ENCODE data around the gene ATF5. TPM values are rescaled to one million over a fixed set of nuclear protein-coding genes. Genes with fewer than 3 reads are reported as not detected.

ATF5 gene
- total and polyA plus RNA-seq, 10 of the 15 experiments (the other 5 are each of a cell fraction or from before 2014, with no cell fraction given): 9.1 to 133 (median 24.0) TPM

DNA sequence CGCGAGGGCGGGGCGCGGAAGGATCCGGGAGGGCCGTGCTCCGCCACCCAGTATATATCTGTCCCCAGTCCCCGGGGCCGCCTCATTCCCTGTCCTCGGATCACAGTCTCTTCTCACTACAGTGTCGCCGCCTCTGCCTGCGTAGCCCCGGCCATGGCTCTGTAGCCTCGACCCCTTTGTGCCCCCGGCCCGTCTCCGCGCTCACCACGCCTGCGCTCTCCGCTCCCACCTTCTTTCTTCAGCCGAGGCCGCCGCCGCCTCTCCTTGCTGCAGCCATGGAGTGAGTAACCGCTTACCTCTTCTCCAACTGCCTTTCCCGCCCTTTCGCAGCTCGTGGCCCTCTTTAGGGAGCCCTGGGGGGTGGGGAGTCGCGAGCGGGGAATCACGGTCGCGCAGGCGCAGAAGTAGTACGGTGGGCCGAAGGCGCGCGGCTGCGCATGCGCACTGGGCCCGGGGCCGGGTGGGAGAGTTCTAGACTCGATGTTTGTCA is at the start of gene ATF5, which contains the start of gene NUP62 (continued):
- TF ChIP-seq, protein P1, sequence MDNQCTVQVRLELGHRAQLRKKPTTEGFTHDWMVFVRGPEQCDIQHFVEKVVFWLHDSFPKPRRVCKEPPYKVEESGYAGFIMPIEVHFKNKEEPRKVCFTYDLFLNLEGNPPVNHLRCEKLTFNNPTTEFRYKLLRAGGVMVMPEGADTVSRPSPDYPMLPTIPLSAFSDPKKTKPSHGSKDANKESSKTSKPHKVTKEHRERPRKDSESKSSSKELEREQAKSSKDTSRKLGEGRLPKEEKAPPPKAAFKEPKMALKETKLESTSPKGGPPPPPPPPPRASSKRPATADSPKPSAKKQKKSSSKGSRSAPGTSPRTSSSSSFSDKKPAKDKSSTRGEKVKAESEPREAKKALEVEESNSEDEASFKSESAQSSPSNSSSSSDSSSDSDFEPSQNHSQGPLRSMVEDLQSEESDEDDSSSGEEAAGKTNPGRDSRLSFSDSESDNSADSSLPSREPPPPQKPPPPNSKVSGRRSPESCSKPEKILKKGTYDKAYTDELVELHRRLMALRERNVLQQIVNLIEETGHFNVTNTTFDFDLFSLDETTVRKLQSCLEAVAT (IDR thresholded peaks at IDR 0.05): peak; percentile 89
- TF ChIP-seq ZNF217 (IDR thresholded peaks at IDR 0.05) (no peak), TCF3 (IDR thresholded peaks at IDR 0.05; ENCODE audit: borderline replicate concordance, insufficient read depth, low read depth, low read length) (peak; percentile 58; the same call in 1 of the 2 replicates), CHD2 (IDR thresholded peaks at IDR 0.05; ENCODE audit: borderline replicate concordance, low read depth, low read length) (peak; percentile 88), EED (IDR thresholded peaks at IDR 0.05; ENCODE audit: low read depth) (peak; percentile 77), FOXM1 (IDR thresholded peaks at IDR 0.05; ENCODE audit: low read depth, low read length) (no peak), BRCA1 (IDR thresholded peaks at IDR 0.05; ENCODE audit: low read depth, low read length) (no peak), SIX5 (IDR thresholded peaks at IDR 0.05; ENCODE audit: low read depth, low read length, severe bottlenecking) (no peak), KAT2A (conservative IDR thresholded peaks at IDR 0.05; ENCODE audit: control insufficient read depth, low read depth, low read length) (no peak), FOXK2 (IDR thresholded peaks at IDR 0.05) (no peak), SPI1 (IDR thresholded peaks at IDR 0.05; ENCODE audit: borderline replicate concordance, insufficient read depth, low read depth, low read length) (no peak), GATAD2B (conservative IDR thresholded peaks at IDR 0.05; ENCODE audit: low read depth) (peak; percentile 62), DPF2 (IDR thresholded peaks at IDR 0.05) (peak; percentile 46; the same call in 1 of the 2 replicates), REST (IDR thresholded peaks at IDR 0.05; ENCODE audit: low read depth, low read length) (no peak), CREB1 (IDR thresholded peaks at IDR 0.05; ENCODE audit: low read depth) (no peak), MEF2B (IDR thresholded peaks at IDR 0.05; ENCODE audit: partially characterized antibody, poor library complexity, severe bottlenecking) (peak; percentile 22), ZSCAN29 (IDR thresholded peaks at IDR 0.05) (peak; percentile 87), PKNOX1 (IDR thresholded peaks at IDR 0.05) (no peak)
- TF ChIP-seq, protein P2, sequence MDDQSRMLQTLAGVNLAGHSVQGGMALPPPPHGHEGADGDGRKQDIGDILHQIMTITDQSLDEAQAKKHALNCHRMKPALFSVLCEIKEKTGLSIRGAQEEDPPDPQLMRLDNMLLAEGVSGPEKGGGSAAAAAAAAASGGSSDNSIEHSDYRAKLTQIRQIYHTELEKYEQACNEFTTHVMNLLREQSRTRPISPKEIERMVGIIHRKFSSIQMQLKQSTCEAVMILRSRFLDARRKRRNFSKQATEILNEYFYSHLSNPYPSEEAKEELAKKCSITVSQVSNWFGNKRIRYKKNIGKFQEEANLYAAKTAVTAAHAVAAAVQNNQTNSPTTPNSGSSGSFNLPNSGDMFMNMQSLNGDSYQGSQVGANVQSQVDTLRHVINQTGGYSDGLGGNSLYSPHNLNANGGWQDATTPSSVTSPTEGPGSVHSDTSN (IDR thresholded peaks at IDR 0.05; ENCODE audit: insufficient replicate concordance, low read depth, low read length): peak; percentile 72
